Keratinocyte (primary cell): Measurements from ENCODE around the gene C11orf52.

Experiments used
- CTCF ChIP-seq, 3 experiments: IDR thresholded peaks in 1 of 3; conservative IDR thresholded peaks in 1 of 3; optimal IDR thresholded peaks in 1 of 3; 2 replicates in 2 of 3; 3 replicates in 1 of 3; pipeline versions ENCODE3 to v1.5.1; 2011; ENCODE audit warnings: low read length in 3 of 3, mild to moderate bottlenecking in 3 of 3, moderate library complexity in 2 of 3, control low read depth in 1 of 3, inconsistent platforms in 1 of 3; ENCODE audit not compliant: insufficient read depth in 2 of 3; ENCODE audit errors: extremely low read depth in 1 of 3
- EZH2 ChIP-seq: IDR thresholded peaks from one replicate; pipeline ENCODE4 v1.6.1; 2012; ENCODE audit warnings: inconsistent platforms, mild to moderate bottlenecking, low read length, moderate library complexity

GRCh38 chr11:111879637-111879960 lies 39.1 kb upstream of the C11orf52 start:
- TF ChIP-seq CTCF (optimal IDR thresholded peaks at IDR 0.05 in 1 of 3, IDR thresholded peaks at IDR 0.05 in 1 of 3, conservative IDR thresholded peaks at IDR 0.05 in 1 of 3; ENCODE audit: extremely low read depth in 1 of 3, insufficient read depth in 2 of 3, low read length in 3 of 3), result no peak
- TF ChIP-seq EZH2, result no peak
